ENCODE results near the gene LIN7B. TPM values are rescaled to one million over a fixed set of nuclear protein-coding genes. Genes with fewer than 3 reads are reported as not detected.

LIN7B gene
- polyA plus RNA-seq, 1 of the 3 experiments (the other 2 are of a cell fraction), result 20.8 TPM

DNA sequence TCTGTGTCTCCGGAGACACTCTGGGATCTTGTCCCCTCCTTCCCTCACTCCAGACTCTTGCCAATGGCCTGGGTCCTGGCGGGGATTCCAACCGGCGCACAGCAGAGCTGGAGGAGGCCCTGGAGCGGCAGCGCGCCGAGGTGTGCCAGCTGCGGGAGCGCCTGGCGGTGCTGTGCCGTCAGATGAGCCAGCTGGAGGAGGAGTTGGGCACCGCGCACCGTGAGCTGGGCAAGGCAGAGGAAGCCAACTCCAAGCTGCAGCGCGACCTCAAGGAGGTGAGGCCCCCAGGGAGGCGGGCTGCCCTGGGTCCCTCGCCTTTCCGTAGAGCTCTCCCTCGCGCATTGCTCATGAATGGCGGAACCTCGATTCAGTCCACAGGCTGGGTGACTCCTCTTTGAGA, 16.2 kb downstream of the LIN7B start:
- no peak overlapping the region for H3K27ac ChIP-seq (ENCODE audit: low read depth in 2 of 2, low read length in 1 of 2)
- H3K9ac ChIP-seq, result no peak overlapping the region
- peaks cover 10 to 11% of the 10 kb centered on the region in 2 experiments; a peak in 2 of 4 replicates for H3K4me1 ChIP-seq (ENCODE audit: control insufficient read depth in 1 of 2, insufficient read depth in 2 of 2, low read depth in 1 of 2, low read length in 1 of 2)
- no peak for TF ChIP-seq MXI1 (IDR thresholded peaks at IDR 0.05; ENCODE audit: low read depth, low read length)
- no peak for TF ChIP-seq FOXJ3 (CRISPR knock-in tag; IDR thresholded peaks at IDR 0.05)
- TF ChIP-seq FOXM1 (IDR thresholded peaks at IDR 0.05; ENCODE audit: low read depth), result no peak
- no peak for TF ChIP-seq RAD21 (IDR thresholded peaks at IDR 0.05; ENCODE audit: low read length)
- TF ChIP-seq FOSL2 (IDR thresholded peaks at IDR 0.05; ENCODE audit: borderline replicate concordance, low read depth), result no peak
- TF ChIP-seq, protein P1, sequence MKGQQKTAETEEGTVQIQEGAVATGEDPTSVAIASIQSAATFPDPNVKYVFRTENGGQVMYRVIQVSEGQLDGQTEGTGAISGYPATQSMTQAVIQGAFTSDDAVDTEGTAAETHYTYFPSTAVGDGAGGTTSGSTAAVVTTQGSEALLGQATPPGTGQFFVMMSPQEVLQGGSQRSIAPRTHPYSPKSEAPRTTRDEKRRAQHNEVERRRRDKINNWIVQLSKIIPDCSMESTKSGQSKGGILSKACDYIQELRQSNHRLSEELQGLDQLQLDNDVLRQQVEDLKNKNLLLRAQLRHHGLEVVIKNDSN (IDR thresholded peaks at IDR 0.05; ENCODE audit: borderline replicate concordance, low read depth), result no peak
- no peak for TF ChIP-seq SIN3A (IDR thresholded peaks at IDR 0.05; ENCODE audit: borderline replicate concordance, low read depth, low read length)
- no peak for TF ChIP-seq RCOR1 (IDR thresholded peaks at IDR 0.05; ENCODE audit: low read length)
- no peak for TF ChIP-seq ELF1 (IDR thresholded peaks at IDR 0.05)
- no peak for TF ChIP-seq MEF2A (IDR thresholded peaks at IDR 0.05; ENCODE audit: borderline replicate concordance, low read depth)
- no peak for TF ChIP-seq NRF1 (IDR thresholded peaks at IDR 0.05; ENCODE audit: low read depth, low read length)
- TF ChIP-seq, protein P2, sequence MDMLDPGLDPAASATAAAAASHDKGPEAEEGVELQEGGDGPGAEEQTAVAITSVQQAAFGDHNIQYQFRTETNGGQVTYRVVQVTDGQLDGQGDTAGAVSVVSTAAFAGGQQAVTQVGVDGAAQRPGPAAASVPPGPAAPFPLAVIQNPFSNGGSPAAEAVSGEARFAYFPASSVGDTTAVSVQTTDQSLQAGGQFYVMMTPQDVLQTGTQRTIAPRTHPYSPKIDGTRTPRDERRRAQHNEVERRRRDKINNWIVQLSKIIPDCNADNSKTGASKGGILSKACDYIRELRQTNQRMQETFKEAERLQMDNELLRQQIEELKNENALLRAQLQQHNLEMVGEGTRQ (IDR thresholded peaks at IDR 0.05; ENCODE audit: borderline replicate concordance, low read depth, low read length), result no peak
- TF ChIP-seq, protein P3, sequence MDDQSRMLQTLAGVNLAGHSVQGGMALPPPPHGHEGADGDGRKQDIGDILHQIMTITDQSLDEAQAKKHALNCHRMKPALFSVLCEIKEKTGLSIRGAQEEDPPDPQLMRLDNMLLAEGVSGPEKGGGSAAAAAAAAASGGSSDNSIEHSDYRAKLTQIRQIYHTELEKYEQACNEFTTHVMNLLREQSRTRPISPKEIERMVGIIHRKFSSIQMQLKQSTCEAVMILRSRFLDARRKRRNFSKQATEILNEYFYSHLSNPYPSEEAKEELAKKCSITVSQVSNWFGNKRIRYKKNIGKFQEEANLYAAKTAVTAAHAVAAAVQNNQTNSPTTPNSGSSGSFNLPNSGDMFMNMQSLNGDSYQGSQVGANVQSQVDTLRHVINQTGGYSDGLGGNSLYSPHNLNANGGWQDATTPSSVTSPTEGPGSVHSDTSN (IDR thresholded peaks at IDR 0.05), result no peak
- no peak for TF ChIP-seq EZH2phosphoT487 (IDR thresholded peaks at IDR 0.05; ENCODE audit: borderline replicate concordance, low read depth)
- no peak for TF ChIP-seq NFIC (IDR thresholded peaks at IDR 0.05; ENCODE audit: borderline replicate concordance)
- no peak for TF ChIP-seq TAF1 (IDR thresholded peaks at IDR 0.05; ENCODE audit: borderline replicate concordance, low read depth, low read length)
- no peak for TF ChIP-seq EP300 (IDR thresholded peaks at IDR 0.05; ENCODE audit: borderline replicate concordance in 1 of 2, low read depth in 1 of 2, low read length in 1 of 2)
- no peak for TF ChIP-seq POLR2AphosphoS5 (IDR thresholded peaks at IDR 0.05; ENCODE audit: low read depth, low read length)
- TF ChIP-seq, protein P4, sequence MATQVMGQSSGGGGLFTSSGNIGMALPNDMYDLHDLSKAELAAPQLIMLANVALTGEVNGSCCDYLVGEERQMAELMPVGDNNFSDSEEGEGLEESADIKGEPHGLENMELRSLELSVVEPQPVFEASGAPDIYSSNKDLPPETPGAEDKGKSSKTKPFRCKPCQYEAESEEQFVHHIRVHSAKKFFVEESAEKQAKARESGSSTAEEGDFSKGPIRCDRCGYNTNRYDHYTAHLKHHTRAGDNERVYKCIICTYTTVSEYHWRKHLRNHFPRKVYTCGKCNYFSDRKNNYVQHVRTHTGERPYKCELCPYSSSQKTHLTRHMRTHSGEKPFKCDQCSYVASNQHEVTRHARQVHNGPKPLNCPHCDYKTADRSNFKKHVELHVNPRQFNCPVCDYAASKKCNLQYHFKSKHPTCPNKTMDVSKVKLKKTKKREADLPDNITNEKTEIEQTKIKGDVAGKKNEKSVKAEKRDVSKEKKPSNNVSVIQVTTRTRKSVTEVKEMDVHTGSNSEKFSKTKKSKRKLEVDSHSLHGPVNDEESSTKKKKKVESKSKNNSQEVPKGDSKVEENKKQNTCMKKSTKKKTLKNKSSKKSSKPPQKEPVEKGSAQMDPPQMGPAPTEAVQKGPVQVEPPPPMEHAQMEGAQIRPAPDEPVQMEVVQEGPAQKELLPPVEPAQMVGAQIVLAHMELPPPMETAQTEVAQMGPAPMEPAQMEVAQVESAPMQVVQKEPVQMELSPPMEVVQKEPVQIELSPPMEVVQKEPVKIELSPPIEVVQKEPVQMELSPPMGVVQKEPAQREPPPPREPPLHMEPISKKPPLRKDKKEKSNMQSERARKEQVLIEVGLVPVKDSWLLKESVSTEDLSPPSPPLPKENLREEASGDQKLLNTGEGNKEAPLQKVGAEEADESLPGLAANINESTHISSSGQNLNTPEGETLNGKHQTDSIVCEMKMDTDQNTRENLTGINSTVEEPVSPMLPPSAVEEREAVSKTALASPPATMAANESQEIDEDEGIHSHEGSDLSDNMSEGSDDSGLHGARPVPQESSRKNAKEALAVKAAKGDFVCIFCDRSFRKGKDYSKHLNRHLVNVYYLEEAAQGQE (IDR thresholded peaks at IDR 0.05; ENCODE audit: low read depth, low read length), result no peak
- no peaks in the 10 kb centered on the region for H3K9me2 ChIP-seq
- H3K27me3 ChIP-seq (ENCODE audit: insufficient read depth), result no peaks in the 10 kb centered on the region
- no peaks in the 10 kb centered on the region for H3K9me3 ChIP-seq
- H3K79me2 ChIP-seq (ENCODE audit: insufficient read depth), result no peaks in the 10 kb centered on the region
- H4K20me1 ChIP-seq (ENCODE audit: insufficient read depth), result no peaks in the 10 kb centered on the region
- ChIA-PET CTCF (interaction anchor here (0.7 to 2.0 kb wide), 5 partner anchors 16 to 69 kb away, joined by 4 to 9 read pairs (median 6); partner anchors contain the start of gene LIN7B), POLR2A (interaction anchor here (0.6 to 0.7 kb wide), 2 partner anchors 10 to 63 kb away, joined by 3 read pairs; no protein-coding TSS in a partner anchor)
- no peak overlapping the region for H3K4me3 ChIP-seq (ENCODE audit: low read depth in 2 of 2, low read length in 1 of 2)
- 96% methylated on average over 23 of the region's 24 CpGs for WGBS (ENCODE audit: low lambda C conversion rate)
- no peaks in the 10 kb centered on the region for H3K36me3 ChIP-seq (replicated peaks in 1 of 2; ENCODE audit: control insufficient read depth in 1 of 2, insufficient read depth in 2 of 2, low read length in 1 of 2)
- H3F3A ChIP-seq (replicated peaks; ENCODE audit: insufficient read depth), result no peaks in the 10 kb centered on the region
- no peak overlapping the region for H2AFZ ChIP-seq (ENCODE audit: low read depth)
- no peak overlapping the region for H3K4me2 ChIP-seq
- no peak for DNase-seq
